Stomach (tissue), 9 donors: ENCODE results near the gene TYROBP. TPM values are rescaled to one million over a fixed set of nuclear protein-coding genes. Genes with fewer than 3 reads are reported as not detected.

Source experiments
- DNase-seq, 2 donors: peaks; one replicate each; pipeline versions ENCODE4 v3.0.0 to v3.0.0-alpha.2; 2013 to 2019
- H3K27ac ChIP-seq, 5 donors: fragments of 200-600 bp in 4 of 5; sonication (generic) in 4 of 5; one replicate each; pipeline ENCODE4 v1.5.1; 2013 to 2019; ENCODE audit warnings: mild to moderate bottlenecking in 1 of 5, moderate library complexity in 1 of 5
- H3K27me3 ChIP-seq, 3 donors: fragments of 200-600 bp; sonication (generic); one replicate each; pipeline ENCODE4 v1.5.1; 2017 to 2019; ENCODE audit warnings: mixed run types in 1 of 3
- H3K36me3 ChIP-seq, 4 donors: fragments of 200-600 bp; sonication (generic); 1 replicate in 3 of 4; 2 replicates in 1 of 4; pipeline ENCODE4 v1.5.1; 2016 to 2019
- H3K4me1 ChIP-seq, 4 donors: fragments of 200-600 bp; sonication (generic); one replicate each; pipeline ENCODE4 v1.5.1; 2016 to 2019
- H3K4me3 ChIP-seq, 4 donors: fragments of 200-600 bp; sonication (generic) in 3 of 4; one replicate each; pipeline ENCODE4 v1.5.1; 2016 to 2019; ENCODE audit warnings: mild to moderate bottlenecking in 1 of 4
- H3K9me3 ChIP-seq, 4 donors: fragments of 200-600 bp; sonication (generic); one replicate each; pipeline ENCODE4 v1.5.1; 2016 to 2019
- EP300 ChIP-seq: sonication (generic); formaldehyde crosslinking; IDR thresholded peaks from one replicate; pipeline ENCODE4 v1.6.1; 2017; ENCODE audit warnings: antibody characterized with exemption
- POLR2A ChIP-seq, 4 donors: fragments of 450-650 bp; IDR thresholded peaks; one replicate each; pipeline ENCODE4 v1.6.1; 2016; ENCODE audit warnings: antibody characterized with exemption in 4 of 4, control low read depth in 2 of 4, mild to moderate bottlenecking in 1 of 4, moderate library complexity in 1 of 4
- POLR2AphosphoS5 ChIP-seq, 3 donors: sonication (generic); formaldehyde crosslinking; IDR thresholded peaks; one replicate each; pipeline ENCODE4 v1.6.1; 2016; ENCODE audit warnings: antibody characterized with exemption in 3 of 3
- WGBS, 5 donors: extraction: QIAGEN DNeasy Blood & Tissue Kit in 3 of 5; methylation state at CpG; one replicate each; pipeline versions ENCODE4 v1.1.5 to v1.1.7; 2013 to 2018; 5-methylcytosine and 5-hydroxymethylcytosine counted together
- intact Hi-C: fragments of 100-400 bp; cut with DNase I; formaldehyde crosslinking; loops from one replicate; pipeline ENCODE4 v1.15.1; 2023; ENCODE audit warnings: low total_unique reads
- polyA plus RNA-seq, 3 donors: library from polyadenylated mRNA; stranded (reverse); fragments of 200-250 nt; gene quantifications; one replicate each; pipeline ENCODE4 v1.2.3, GENCODE V29; 2013
- total RNA-seq, 5 donors: library from RNA; depleted of rRNA; stranded (reverse); fragments of >200 nt; gene quantifications; one replicate each; pipeline versions ENCODE4 v1.1.0 to v1.2.3, GENCODE V29; 2014 to 2016
- TF ChIP-seq, protein P1 (sequence below), 7 experiments: fragments of 450-650 bp in 4 of 7; fragments of 200-600 bp in 3 of 7; sonication (generic) in 3 of 7; IDR thresholded peaks; one replicate each; pipeline ENCODE4 v1.5.1; 2016 to 2019; ENCODE audit warnings: antibody characterized with exemption in 7 of 7, control low read depth in 2 of 7, mild to moderate bottlenecking in 1 of 7
- donor health status: healthy with polysubstance abuse.
- donor health status: Bipolar disorder and iron deficiency.
- donor health status: healthy.

The TYROBP gene
- total and polyA plus RNA-seq, 8 donors = 9.4 to 106 (median 55.4) TPM; not detected in 2

DNA sequence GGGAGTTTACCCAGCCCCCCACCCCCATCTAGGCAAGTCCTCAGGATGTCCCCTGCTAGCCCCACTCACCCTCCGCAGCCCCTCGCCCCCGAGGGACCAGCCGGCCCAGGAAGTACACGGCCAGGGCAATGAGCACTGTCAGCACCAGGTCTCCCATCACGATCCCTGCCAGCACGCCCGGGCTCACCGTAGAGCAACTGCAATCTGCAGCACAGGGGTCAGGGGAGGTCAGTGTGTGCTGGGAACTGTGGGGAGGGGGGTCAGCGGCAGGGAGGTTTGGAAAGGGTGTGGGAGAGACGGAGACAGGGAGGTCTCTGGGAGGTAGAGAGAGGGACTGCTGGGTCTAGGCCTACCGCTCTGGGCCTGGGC, 734 bp downstream of the TYROBP start:
- intact Hi-C loops = no loop called here
- peak overlapping the region in 4 of 5 donors; percentile 48 to 95 (median 77) for H3K27ac ChIP-seq
- no peaks in the 10 kb centered on the region for H3K36me3 ChIP-seq
- no peak for DNase-seq
- WGBS, 5 donors = 33 to 53% (median 40%) methylated on average over 8 to 12 of the region's 12 CpGs
- peak overlapping the region; percentile 6 to 43 (median 31) for H3K4me3 ChIP-seq
- no peaks in the 10 kb centered on the region for H3K27me3 ChIP-seq
- H3K4me1 ChIP-seq = peaks cover 19 to 52% (median 28%) of the 10 kb centered on the region in 4 donors
- TF ChIP-seq, protein P1, sequence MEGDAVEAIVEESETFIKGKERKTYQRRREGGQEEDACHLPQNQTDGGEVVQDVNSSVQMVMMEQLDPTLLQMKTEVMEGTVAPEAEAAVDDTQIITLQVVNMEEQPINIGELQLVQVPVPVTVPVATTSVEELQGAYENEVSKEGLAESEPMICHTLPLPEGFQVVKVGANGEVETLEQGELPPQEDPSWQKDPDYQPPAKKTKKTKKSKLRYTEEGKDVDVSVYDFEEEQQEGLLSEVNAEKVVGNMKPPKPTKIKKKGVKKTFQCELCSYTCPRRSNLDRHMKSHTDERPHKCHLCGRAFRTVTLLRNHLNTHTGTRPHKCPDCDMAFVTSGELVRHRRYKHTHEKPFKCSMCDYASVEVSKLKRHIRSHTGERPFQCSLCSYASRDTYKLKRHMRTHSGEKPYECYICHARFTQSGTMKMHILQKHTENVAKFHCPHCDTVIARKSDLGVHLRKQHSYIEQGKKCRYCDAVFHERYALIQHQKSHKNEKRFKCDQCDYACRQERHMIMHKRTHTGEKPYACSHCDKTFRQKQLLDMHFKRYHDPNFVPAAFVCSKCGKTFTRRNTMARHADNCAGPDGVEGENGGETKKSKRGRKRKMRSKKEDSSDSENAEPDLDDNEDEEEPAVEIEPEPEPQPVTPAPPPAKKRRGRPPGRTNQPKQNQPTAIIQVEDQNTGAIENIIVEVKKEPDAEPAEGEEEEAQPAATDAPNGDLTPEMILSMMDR (IDR thresholded peaks at IDR 0.05) = no peak
- no peak for TF ChIP-seq POLR2AphosphoS5 (IDR thresholded peaks at IDR 0.05)
- TF ChIP-seq POLR2A (IDR thresholded peaks at IDR 0.05) = no peak
- no peak for TF ChIP-seq EP300
- H3K9me3 ChIP-seq = no peaks in the 10 kb centered on the region

DNA sequence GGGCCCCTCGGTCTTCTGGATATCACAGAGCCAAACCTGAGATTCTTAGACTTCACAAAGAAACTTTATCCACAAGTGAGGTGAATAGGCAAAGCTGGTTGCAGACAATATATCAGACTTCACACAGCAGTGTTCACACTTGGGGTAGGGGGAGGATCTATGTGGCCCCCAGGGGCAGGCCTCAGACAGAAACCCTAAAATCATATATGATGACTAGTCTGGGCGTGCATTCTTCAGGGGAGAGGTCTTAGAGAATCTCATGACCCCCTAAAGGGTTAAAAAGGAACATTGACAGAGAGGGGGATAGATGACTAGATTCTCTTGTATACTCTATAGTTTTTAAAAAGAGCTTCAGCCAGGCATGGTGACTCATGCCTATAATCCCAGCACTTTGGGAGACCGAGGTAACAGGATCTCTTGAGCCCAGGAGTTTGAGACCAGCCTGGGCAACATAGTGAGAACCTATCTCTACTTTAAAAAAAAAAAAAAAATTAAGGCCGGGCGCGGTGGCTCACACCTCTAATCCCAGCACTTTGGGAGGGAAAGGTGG, 2.8 kb downstream of the TYROBP start:
- TF ChIP-seq, protein P1 (IDR thresholded peaks at IDR 0.05) = no peak
- no peak for TF ChIP-seq EP300
- no peak for TF ChIP-seq POLR2A (IDR thresholded peaks at IDR 0.05)
- no peak for TF ChIP-seq POLR2AphosphoS5 (IDR thresholded peaks at IDR 0.05)
- peaks cover 25 to 55% (median 35%) of the 10 kb centered on the region in 4 donors for H3K4me1 ChIP-seq
- no peaks in the 10 kb centered on the region for H3K27me3 ChIP-seq
- 61 to 78% (median 71%) methylated on average over 6 of the region's 6 CpGs for WGBS, 5 donors
- H3K36me3 ChIP-seq = no peaks in the 10 kb centered on the region
- no peak overlapping the region for H3K4me3 ChIP-seq
- DNase-seq = no peak
- H3K27ac ChIP-seq = peak overlapping the region in 4 of 5 donors; percentile 18 to 95 (median 94)
- intact Hi-C loops = no loop called here
- H3K9me3 ChIP-seq = no peaks in the 10 kb centered on the region

DNA sequence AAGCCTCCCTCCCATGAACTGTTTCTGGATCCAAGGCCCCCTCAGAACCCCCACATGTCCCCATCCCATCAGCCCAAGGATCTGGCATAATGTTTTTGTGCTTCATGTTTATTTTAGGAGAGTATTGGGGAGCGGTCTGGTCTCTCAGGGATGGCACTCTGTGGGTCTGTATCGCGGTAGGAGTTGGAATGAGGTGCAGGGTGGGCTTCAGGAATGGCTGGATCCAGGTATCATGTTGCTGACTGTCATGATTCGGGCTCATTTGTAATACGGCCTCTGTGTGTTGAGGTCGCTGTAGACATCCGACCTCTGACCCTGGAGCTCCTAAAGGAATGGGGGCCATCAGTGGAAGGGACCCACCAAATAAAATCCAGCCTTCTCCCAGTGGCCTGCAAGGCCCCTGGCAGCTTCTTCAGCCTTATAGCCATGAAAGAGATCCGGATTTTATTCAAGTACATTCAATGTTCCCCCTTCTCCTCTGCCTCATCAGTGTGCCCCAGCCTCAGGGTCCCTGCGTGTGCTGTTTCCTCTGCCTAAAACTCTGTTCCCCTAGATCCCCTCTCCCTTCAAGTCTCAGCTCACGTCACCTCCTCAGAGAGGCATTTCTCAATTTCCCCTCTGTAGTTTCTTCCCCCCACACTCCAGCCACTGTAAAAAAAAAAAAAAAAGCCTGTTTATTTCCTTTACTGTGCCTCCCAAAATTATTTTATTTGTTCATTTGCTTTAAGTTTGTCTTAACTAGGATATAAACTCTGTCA, 3.6 kb downstream of the TYROBP start:
- peak overlapping the region in 4 of 5 donors; percentile 84 to 95 (median 94) for H3K27ac ChIP-seq
- H3K36me3 ChIP-seq = no peaks in the 10 kb centered on the region
- TF ChIP-seq POLR2AphosphoS5 (IDR thresholded peaks at IDR 0.05) = no peak
- no peak for TF ChIP-seq POLR2A (IDR thresholded peaks at IDR 0.05)
- no peak for TF ChIP-seq EP300
- TF ChIP-seq, protein P1 (IDR thresholded peaks at IDR 0.05) = no peak
- intact Hi-C loops = no loop called here
- no peak for DNase-seq
- no peaks in the 10 kb centered on the region for H3K9me3 ChIP-seq
- peak overlapping the region in 1 of 4 donors; percentile 2 for H3K4me3 ChIP-seq
- WGBS, 5 donors = 83 to 90% (median 89%) methylated on average over 6 to 10 of the region's 10 CpGs
- H3K27me3 ChIP-seq = no peaks in the 10 kb centered on the region
- H3K4me1 ChIP-seq = peaks cover 25 to 62% (median 35%) of the 10 kb centered on the region in 4 donors

DNA sequence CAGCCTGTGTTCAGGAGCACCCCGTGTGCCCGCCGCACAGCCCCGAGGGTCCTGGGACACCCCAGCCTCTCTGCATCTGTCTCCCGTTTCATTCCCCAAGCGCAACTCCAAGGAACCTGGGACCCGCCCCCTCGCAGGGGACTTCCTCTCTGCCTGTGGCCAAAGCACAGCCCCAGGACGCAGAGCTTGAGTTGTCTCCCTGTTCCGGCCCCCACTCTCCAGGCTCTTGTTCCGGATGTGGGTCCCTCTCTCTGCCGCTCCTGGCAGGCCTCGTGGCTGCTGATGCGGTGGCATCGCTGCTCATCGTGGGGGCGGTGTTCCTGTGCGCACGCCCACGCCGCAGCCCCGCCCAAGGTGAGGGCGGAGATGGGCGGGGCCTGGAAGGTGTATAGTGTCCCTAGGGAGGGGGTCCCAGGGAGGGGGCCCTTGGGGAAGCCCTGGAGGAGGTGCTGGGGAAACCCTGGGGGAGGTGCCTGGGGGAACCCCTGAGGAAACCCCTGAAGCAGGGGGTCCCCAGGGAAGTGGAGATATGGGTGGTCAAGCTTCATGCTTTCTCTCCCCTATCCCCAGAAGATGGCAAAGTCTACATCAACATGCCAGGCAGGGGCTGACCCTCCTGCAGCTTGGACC, 4.4 kb downstream of the TYROBP start:
- Histone ChIP-seq H3K27me3 (no peaks in the 10 kb centered on the region), H3K4me3 (peak overlapping the region; percentile 25 to 34 (median 28)), H3K27ac (peak overlapping the region; percentile 58 to 95 (median 93)), H3K36me3 (no peaks in the 10 kb centered on the region), H3K4me1 (peaks cover 25 to 63% (median 36%) of the 10 kb centered on the region in 4 donors), H3K9me3 (no peaks in the 10 kb centered on the region)
- TF ChIP-seq, protein P1 (IDR thresholded peaks at IDR 0.05) = no peak
- TF ChIP-seq POLR2AphosphoS5 (IDR thresholded peaks at IDR 0.05) = peak; percentile 37 to 66 (median 64)
- intact Hi-C loops = no loop called here
- WGBS, 5 donors = 1 to 2% (median 1%) methylated on average over 21 to 24 of the region's 24 CpGs
- peak; percentile 77 to 92 for DNase-seq
